GM12873 (cell line): ENCODE results near the gene TXNDC11.

Source experiments
- CTCF ChIP-seq: IDR thresholded peaks from 2 replicates; pipeline ENCODE4 v1.5.1; 2012; ENCODE audit warnings: low read depth, mild to moderate bottlenecking, moderate library complexity, low read length, control low read depth; ENCODE audit not compliant: insufficient read depth; ENCODE audit errors: missing control alignments

The TXNDC11 gene

GRCh38 chr16:11679941-11680911, 62.4 kb downstream of the TXNDC11 start:
- no peak for TF ChIP-seq CTCF

GRCh38 chr16:11679250-11679649, 63.4 kb downstream of the TXNDC11 start:
- TF ChIP-seq CTCF, result no peak

GRCh38 chr16:11677959-11678881, 64.4 kb downstream of the TXNDC11 start:
- no peak for TF ChIP-seq CTCF

GRCh38 chr16:11677451-11677951, 65.2 kb downstream of the TXNDC11 start:
- no peak for TF ChIP-seq CTCF

GRCh38 chr16:11676799-11677198, 65.9 kb downstream of the TXNDC11 start:
- TF ChIP-seq CTCF, result no peak

GRCh38 chr16:11675561-11676511, 66.8 kb downstream of the TXNDC11 start:
- no peak for TF ChIP-seq CTCF
